ENCODE results near the gene DGLUCY.
"Not testable (repeated sequence)": the region's sequence is repeated elsewhere in the genome, so short reads cannot be mapped to it uniquely, and the experiment has no call there.

Gene DGLUCY

DNA sequence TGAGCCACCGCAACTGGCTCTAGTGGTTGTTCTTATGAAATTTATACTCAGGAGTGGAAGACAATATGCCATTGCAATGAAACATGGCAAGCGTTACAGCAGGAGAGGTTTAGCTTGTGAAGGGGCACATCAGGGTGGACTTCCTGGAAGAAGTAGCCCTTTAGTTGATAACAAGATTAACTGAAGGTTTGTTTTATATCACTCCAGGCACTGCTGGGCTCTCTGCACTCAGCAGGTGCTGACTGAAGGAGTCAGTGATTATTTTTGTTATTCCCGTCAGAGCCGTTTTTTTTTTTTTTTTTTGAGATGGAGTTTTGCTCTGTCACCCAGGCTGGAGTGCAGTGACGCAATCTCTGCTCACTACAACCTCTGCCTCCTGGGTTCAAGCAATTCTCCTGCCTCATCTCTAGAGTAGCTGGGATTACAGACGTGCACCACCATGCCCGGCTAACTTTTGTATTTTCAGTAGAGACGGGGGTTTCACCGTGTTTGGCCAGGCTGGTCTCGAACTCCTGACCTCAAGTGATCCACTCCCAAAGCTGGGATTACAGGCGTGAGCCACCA, 148.2 kb downstream of the DGLUCY start:
- no peak for FAIRE-seq

DNA sequence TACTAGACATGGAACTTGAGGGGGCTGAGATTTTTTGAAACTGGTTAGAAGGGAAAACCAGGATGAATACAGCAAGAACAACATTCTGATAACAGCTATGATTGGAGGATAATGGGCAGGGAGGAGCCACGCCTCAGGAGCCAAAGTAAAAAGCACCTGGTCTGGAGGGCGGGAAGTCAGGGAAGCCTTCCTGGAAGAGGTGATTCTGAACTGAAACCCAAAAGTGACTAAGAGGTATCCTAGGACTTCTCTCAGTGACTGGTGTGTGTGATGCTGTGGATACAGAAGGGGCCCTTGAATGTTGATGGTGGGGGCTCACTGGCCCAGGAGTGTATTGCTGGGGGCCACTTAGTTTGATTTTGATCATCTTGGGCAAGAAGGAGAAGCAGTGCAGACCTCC, 149.5 kb downstream of the DGLUCY start:
- no peak for FAIRE-seq

DNA sequence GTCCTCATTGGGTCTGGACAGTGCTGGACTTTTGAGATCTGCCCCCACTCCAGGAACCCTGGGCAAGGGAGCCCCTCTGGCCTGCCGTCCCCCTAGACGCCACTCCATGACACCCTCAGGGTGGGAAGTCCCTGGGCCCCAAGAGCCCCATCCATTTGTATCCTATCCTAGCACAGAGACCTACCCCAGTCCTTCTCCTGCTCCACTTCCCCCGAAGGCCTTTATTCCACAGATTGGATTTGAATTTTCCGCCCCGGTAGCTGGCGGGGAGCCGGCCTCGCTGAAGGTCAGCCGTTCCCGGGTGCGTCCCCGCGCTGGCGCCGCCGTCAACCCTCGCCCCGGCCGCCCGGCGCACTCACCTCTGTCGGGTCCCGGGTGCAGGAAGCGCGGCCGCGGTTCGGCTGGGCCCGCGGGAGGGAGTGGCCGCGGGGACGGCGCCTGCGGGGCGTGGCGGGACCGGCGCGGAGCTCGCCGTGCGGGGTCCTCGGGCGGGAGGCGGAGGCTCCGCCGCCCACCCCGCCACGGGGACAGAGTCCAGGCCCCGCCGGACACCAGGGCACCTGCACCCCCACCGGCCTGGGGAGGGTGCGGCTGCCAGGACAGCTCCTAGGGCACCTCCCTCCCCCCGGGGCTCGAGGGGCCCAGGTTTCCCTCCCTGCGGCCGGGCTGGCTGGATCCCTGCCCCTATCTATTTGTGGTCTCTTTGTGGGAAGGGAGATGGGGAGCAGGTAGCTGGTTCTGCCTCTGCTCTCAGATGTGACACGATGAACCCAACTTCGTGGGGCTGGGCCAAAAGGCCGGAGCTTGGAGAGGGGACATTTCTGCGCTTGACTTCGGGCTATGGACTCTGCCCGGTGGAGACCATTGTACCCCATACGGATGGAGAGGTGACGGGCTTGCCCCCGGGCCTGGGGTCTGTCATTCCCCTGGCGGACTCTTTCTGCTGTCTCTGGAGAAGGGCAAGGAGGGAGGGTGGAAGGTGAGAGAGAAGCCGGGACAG, 150.6 kb downstream of the DGLUCY start:
- no peak for FAIRE-seq

DNA sequence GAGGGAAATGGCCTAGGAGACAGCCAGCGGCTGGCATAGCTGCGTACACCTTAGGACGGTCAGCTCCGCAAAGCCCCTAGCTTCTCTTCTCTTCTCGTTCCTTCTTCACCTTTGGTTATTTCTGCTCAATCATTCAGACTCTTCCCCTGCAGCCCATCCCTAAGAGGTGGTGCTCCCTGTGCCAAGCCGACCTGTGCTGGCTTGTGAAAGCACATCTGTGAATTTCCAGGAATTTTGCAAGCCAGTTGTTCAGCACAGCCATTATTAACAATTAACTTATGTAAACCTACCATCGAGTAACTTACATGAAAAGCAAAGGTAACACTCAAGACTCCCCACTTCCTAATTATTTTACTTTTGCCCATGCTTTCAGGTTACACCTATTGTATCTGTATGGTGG, 151.5 kb downstream of the DGLUCY start:
- FAIRE-seq = no peak

GRCh38 chr14:91266276-91266675, 152.4 kb downstream of the DGLUCY start:
- not testable (repeated sequence) for FAIRE-seq

DNA sequence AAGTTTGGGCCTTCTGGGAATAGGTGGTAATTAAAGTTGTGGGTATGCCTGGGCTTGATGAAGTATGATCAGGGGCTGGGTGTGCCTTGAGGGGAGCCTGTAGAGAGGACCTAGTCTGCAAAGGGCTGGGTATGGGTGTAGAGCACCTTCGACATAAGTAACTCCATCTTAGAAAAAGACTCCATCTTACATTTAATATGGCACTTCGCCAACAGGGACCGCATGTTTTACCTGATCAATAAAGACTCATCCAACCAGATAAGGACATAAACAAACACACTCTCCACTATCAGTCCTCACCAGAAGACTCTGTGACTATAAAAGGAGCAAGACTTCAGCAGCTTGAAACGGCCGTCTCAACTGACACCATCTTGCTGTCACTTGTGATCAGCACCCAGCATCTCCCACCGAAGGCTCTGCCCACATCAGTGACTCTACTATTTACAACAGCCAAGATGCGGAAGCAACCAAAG, 154.1 kb downstream of the DGLUCY start:
- no peak for FAIRE-seq

DNA sequence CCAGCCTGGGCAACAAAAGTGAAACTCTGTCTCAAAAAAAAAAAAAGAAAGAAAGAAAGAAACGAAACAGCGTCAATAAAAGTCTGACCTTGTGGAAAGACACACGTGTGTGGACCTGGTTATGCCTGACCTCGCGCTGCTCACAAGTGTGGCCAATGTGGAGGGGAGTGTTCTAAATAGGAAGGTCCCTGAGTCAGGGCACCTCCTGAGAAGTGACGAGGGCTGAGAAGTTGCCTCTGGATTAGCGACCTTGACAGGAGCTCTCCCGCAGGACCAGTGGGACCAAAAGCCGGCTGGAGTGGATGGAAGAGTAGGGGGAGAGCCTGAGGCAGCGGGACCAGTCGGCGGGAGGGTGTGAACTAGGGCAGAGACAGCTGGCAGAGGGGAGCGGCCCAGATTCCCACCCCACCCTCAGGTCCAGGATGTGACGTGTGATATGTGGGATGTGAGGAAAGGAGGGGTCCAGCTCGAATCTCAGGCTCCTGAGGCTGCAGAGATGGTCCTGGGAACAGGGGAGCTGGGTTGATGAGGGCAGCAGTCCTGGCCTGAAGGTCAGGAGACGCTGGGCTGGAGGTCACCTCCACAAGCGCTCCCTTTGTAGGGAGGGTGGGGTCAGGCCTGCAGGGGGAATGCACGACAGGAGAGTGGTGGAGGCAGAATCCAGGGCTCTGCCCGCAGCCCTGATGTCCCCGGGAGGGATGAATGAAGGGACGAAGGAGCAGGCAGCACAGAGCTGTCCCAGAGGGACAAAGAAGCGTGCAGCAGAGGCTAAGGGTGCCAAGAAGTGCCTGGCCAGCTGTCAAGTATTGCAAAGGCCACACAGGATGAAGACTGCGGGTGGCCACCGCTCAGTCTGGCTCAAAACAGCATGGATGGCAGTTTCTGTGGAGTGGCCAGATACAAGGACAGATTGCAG, 155.5 kb downstream of the DGLUCY start:
- no peak for FAIRE-seq

- FAIRE-seq = no peak
These were observed 156.3 kb downstream of the DGLUCY start for GRCh38 chr14:91270188-91270587.

- no peak for FAIRE-seq
These were observed 156.7 kb downstream of the DGLUCY start for GRCh38 chr14:91270619-91271018.

GRCh38 chr14:91271639-91272038, 157.8 kb downstream of the DGLUCY start:
- no peak for FAIRE-seq

DNA sequence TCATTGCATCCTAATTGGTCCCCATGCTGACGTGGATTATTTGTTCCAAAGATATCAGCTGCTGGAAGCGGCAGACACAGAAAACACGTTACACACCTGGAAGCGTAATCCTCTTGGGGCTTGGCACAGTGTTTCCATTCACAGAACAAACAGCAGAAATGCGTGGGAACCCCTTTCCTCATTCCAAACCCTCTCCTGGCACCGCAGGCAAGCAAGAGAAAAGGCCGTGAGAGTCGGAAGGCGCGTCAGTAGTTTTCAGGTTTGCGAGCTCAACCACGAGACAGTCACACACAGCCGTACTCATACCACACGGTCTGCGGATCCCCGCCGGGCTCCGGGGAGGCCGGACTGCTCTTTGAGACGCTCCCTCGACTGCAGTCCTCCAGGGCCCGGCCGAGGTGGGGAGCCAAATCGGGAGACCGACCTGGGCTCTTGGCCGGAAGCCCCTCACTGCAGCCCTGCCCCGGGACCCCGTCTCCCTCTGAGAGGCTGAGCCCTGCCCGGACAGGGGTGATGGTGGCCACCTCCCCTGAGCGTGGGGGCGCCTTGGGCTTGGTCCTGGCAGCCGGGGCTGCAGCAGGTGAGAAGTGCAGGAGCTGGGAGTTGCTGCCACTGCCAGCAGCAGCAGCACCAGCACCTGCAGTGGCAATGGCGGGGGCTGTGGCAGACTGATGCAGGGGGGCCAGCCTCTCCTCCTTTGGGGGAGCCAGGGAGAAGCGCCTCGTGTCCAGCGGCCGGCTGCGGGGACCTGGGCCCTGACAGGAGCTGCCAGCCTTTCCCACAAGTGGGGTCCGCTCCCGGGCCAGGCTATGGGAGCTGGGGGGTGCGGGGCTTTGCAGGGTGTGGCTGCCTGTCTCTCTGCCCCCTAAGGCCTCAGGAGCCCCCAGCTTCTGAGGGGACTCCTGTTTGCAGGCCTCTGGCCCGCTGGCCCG, 158.7 kb downstream of the DGLUCY start:
- FAIRE-seq = no peak

- FAIRE-seq = no peak
These were observed 159.5 kb downstream of the DGLUCY start for GRCh38 chr14:91273273-91273884.

DNA sequence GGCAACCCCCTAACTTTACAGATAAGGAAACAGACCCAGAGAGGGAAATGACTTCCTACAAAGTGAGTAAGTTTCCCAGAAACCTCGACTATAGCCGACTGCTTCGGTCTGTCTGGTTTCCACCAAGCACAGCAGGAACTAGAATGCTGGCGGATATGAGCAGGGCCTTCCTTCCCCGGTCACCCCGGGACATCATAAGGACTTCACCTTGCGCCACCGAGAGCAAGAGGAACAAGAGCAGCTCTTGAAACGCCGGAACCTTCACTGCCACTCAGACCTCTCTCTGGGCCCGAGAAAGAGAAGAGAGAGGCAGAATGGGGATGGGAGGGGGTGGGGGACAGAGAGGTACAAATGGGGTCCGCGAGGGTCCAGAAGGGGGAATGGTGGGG, 160.0 kb downstream of the DGLUCY start:
- no peak for FAIRE-seq

DNA sequence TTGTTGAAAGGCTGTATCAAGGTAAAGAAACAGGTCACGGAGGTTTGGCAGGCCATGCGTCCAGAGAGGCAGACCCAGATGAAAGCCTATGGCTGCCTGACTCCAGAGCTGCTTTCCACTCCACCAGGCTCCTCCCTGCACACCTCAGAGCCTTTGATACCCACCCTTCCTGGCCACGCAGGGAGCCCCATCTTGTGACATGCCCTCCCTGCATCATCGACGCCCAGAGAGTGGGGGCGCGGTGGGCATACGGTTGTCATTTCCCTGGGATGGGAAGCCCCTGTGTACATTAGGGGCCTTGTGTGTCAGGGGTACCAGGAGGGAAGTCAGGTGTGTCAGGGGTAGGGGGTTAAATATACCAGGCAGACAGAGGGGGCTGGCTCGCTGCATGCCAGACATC, 160.9 kb downstream of the DGLUCY start:
- no peak for FAIRE-seq

All from endometrium (tissue), 2 donors.